H1 (cell line): Measurements from ENCODE around the gene SPATA32. TPM values are rescaled to one million over a fixed set of nuclear protein-coding genes. Genes with fewer than 3 reads are reported as not detected.

ENCODE experiments used
- CTCF ChIA-PET: fragments of 300-600 bp; sonication (Branson Sonifier 250); formaldehyde crosslinking; loops from one replicate; lab custom pipeline; 2021; ENCODE audit not compliant: partially characterized antibody; lab: Charles Lee
- POLR2A ChIA-PET: fragments of 300-600 bp; sonication (Branson Sonifier 250); formaldehyde crosslinking; loops from one replicate; lab custom pipeline; 2021; ENCODE audit warnings: inconsistent platforms; ENCODE audit not compliant: partially characterized antibody; lab: Charles Lee
- DNase-seq, 2 experiments: peaks; one replicate each; pipeline versions ENCODE4 v3.0.0 to v3.0.0-alpha.2; 2010 to 2022; ENCODE audit warnings: low spot score in 2 of 2, low read depth in 1 of 2, mixed read lengths in 1 of 2
- FAIRE-seq: peaks from 2 replicates; lab custom pipeline; 2011; peaks lifted over from hg19 to GRCh38; lab: Jason Lieb, UNC
- H2AFZ ChIP-seq: 2 replicates; pipeline ENCODE4 v1.8.1; 2012; ENCODE audit warnings: low read length, inconsistent platforms
- H2AK5ac ChIP-seq: 2 replicates; pipeline ENCODE4 v1.6.1; 2013; ENCODE audit warnings: low read depth, low read length
- H2BK120ac ChIP-seq: replicated peaks from 2 replicates; pipeline ENCODE3; 2013; ENCODE audit warnings: low read depth, low read length, inconsistent platforms
- H2BK12ac ChIP-seq: 2 replicates; pipeline ENCODE4 v1.6.1; 2013; ENCODE audit warnings: low read depth, low read length
- H2BK15ac ChIP-seq: 2 replicates; pipeline ENCODE4 v1.6.1; 2013; ENCODE audit warnings: low read length
- H2BK20ac ChIP-seq: 2 replicates; pipeline ENCODE4 v1.6.1; 2013; ENCODE audit warnings: low read length
- H2BK5ac ChIP-seq: 2 replicates; pipeline ENCODE4 v1.6.1; 2013; ENCODE audit warnings: low read depth, low read length
- H3K14ac ChIP-seq: 2 replicates; pipeline ENCODE4 v1.6.1; 2013; ENCODE audit warnings: inconsistent platforms; ENCODE audit not compliant: insufficient read length
- H3K18ac ChIP-seq: 2 replicates; pipeline ENCODE4 v1.6.1; 2013; ENCODE audit warnings: low read length; ENCODE audit errors: extremely low read depth
- H3K23ac ChIP-seq: 2 replicates; pipeline ENCODE4 v1.6.1; 2013; ENCODE audit warnings: inconsistent platforms; ENCODE audit not compliant: insufficient read length
- H3K23me2 ChIP-seq: 2 replicates; pipeline ENCODE4 v1.6.1; 2013; ENCODE audit warnings: low read depth, low read length
- H3K27ac ChIP-seq: 2 replicates; pipeline ENCODE4 v1.6.1; 2011; ENCODE audit warnings: low read depth, low read length, inconsistent platforms
- H3K27me3 ChIP-seq, 4 experiments: replicated peaks in 1 of 4; 1 replicate in 1 of 4; 2 replicates in 3 of 4; pipeline versions ENCODE4 v1.6.1 to v1.8.1; 2011 to 2013; ENCODE audit warnings: low read length in 3 of 4, mild to moderate bottlenecking in 3 of 4, inconsistent platforms in 2 of 4, mixed read lengths in 2 of 4, moderate library complexity in 1 of 4; ENCODE audit not compliant: control insufficient read depth in 3 of 4, insufficient read depth in 3 of 4; ENCODE audit errors: extremely low read depth in 1 of 4
- H3K36me3 ChIP-seq, 4 experiments: 2 replicates each; pipeline versions ENCODE4 v1.6.1 to v1.8.1; 2011 to 2013; ENCODE audit warnings: mild to moderate bottlenecking in 4 of 4, low read length in 3 of 4, moderate library complexity in 2 of 4, control low read depth in 1 of 4, inconsistent platforms in 1 of 4; ENCODE audit not compliant: insufficient read depth in 4 of 4, control insufficient read depth in 2 of 4
- H3K4ac ChIP-seq: replicated peaks from 2 replicates; pipeline ENCODE3; 2013; ENCODE audit warnings: low read length, low read depth, mixed read lengths, inconsistent platforms; ENCODE audit not compliant: insufficient read length
- H3K4me1 ChIP-seq, 4 experiments: replicated peaks in 1 of 4; 1 replicate in 1 of 4; 2 replicates in 3 of 4; pipeline versions ENCODE4 v1.6.1 to v1.8.1; 2011 to 2013; ENCODE audit warnings: low read length in 3 of 4, inconsistent platforms in 2 of 4, mixed read lengths in 1 of 4; ENCODE audit not compliant: insufficient read depth in 4 of 4, control insufficient read depth in 3 of 4
- H3K4me2 ChIP-seq, 2 experiments: 2 replicates each; pipeline versions ENCODE4 v1.6.1 to v1.8.1; 2011 to 2013; ENCODE audit warnings: low read depth in 2 of 2, low read length in 2 of 2, control low read depth in 1 of 2, inconsistent platforms in 1 of 2, mild to moderate bottlenecking in 1 of 2; ENCODE audit not compliant: insufficient read depth in 1 of 2
- H3K4me3 ChIP-seq, 4 experiments: fragments of 200-600, 300-600 bp in 1 of 4; sonication (generic), shearing (Covaris generic), sonication (Bioruptor Twin) in 1 of 4; 2 replicates each; pipeline versions ENCODE4 v1.5.1 to v1.8.1; 2011 to 2016; ENCODE audit warnings: low read length in 4 of 4, low read depth in 3 of 4, control low read depth in 2 of 4, inconsistent platforms in 2 of 4, mild to moderate bottlenecking in 2 of 4, mixed read lengths in 1 of 4, moderate library complexity in 1 of 4; ENCODE audit not compliant: insufficient read depth in 2 of 4; ENCODE audit errors: extremely low read depth in 1 of 4
- H3K56ac ChIP-seq: replicated peaks from 2 replicates; pipeline ENCODE3; 2013; ENCODE audit warnings: low read depth, mild to moderate bottlenecking, mixed read lengths, low read length, inconsistent platforms; ENCODE audit not compliant: insufficient read length
- H3K79me1 ChIP-seq: 2 replicates; pipeline ENCODE4 v1.6.1; 2013; ENCODE audit warnings: low read depth, low read length, control low read depth
- H3K79me2 ChIP-seq, 2 experiments: 2 replicates each; pipeline versions ENCODE4 v1.6.1 to v1.8.1; 2012 to 2013; ENCODE audit warnings: low read length in 2 of 2, mild to moderate bottlenecking in 2 of 2, inconsistent platforms in 1 of 2; ENCODE audit not compliant: insufficient read depth in 2 of 2, control insufficient read depth in 1 of 2
- H3K9ac ChIP-seq, 4 experiments: replicated peaks in 1 of 4; 1 replicate in 1 of 4; 2 replicates in 3 of 4; pipeline versions ENCODE4 v1.6.1 to v1.8.1; 2011 to 2013; ENCODE audit warnings: low read depth in 3 of 4, low read length in 3 of 4, control low read depth in 2 of 4, mild to moderate bottlenecking in 2 of 4, moderate library complexity in 2 of 4, inconsistent platforms in 1 of 4; ENCODE audit errors: extremely low read depth in 1 of 4
- H3K9me3 ChIP-seq, 2 experiments: 2 replicates each; pipeline versions ENCODE4 v1.6.1 to v1.8.1; 2012 to 2013; ENCODE audit warnings: mild to moderate bottlenecking in 2 of 2, moderate library complexity in 2 of 2, control low read depth in 1 of 2, inconsistent platforms in 1 of 2, low read depth in 1 of 2, low read length in 1 of 2, mixed read lengths in 1 of 2; ENCODE audit not compliant: insufficient read depth in 2 of 2
- H4K20me1 ChIP-seq, 2 experiments: replicated peaks in 1 of 2; 2 replicates each; pipeline versions ENCODE3 to v1.8.1; 2011 to 2013; ENCODE audit warnings: inconsistent platforms in 2 of 2, low read length in 2 of 2, mild to moderate bottlenecking in 1 of 2; ENCODE audit not compliant: insufficient read depth in 2 of 2, control insufficient read depth in 1 of 2
- H4K5ac ChIP-seq: 2 replicates; pipeline ENCODE4 v1.6.1; 2013; ENCODE audit warnings: low read length, low read depth, mixed read lengths, inconsistent platforms; ENCODE audit not compliant: insufficient read length
- H4K8ac ChIP-seq: 2 replicates; pipeline ENCODE4 v1.8.0; 2013; ENCODE audit warnings: mild to moderate bottlenecking, moderate library complexity, low read length, inconsistent platforms; ENCODE audit not compliant: insufficient read depth; ENCODE audit errors: extremely low read depth
- H4K91ac ChIP-seq: replicated peaks from 2 replicates; pipeline ENCODE3; 2013; ENCODE audit warnings: low read length, mixed read lengths, inconsistent platforms; ENCODE audit not compliant: insufficient read length
- CTBP2 ChIP-seq: IDR thresholded peaks from 2 replicates; pipeline ENCODE4 v1.7.0; 2011; ENCODE audit warnings: borderline replicate concordance, mild to moderate bottlenecking, moderate library complexity, mixed read lengths, low read length; ENCODE audit not compliant: insufficient read depth, insufficient read length
- HDAC2 ChIP-seq, 2 experiments: fragments of 300-600 bp in 1 of 2; sonication (generic) in 1 of 2; IDR thresholded peaks; 2 replicates each; pipeline ENCODE4 v1.6.1; 2011 to 2012; ENCODE audit warnings: low read depth in 2 of 2, low read length in 2 of 2, mild to moderate bottlenecking in 2 of 2, moderate library complexity in 2 of 2, borderline replicate concordance in 1 of 2, inconsistent platforms in 1 of 2
- WGBS, 2 experiments: shearing (Covaris generic) in 1 of 2; methylation state at CpG; one replicate each; pipeline versions ENCODE4 v1.1.6 to v1.1.7; 2013 to 2015; ENCODE audit warnings: low lambda C conversion rate in 2 of 2, mixed read lengths in 2 of 2, inconsistent platforms in 1 of 2, low coverage in 1 of 2, missing lambda C conversion rate in 1 of 2; ENCODE audit not compliant: insufficient replicate concordance in 2 of 2, insufficient coverage in 1 of 2, insufficient read length in 1 of 2; ENCODE audit errors: extremely low coverage in 1 of 2, missing lambda C conversion rate in 1 of 2; 5-methylcytosine and 5-hydroxymethylcytosine counted together
- polyA plus RNA-seq, 7 experiments: library from polyadenylated mRNA; depleted of rRNA in 3 of 7; stranded (reverse) in 5 of 7; unstranded in 2 of 7; fragments of >200 nt in 5 of 7; fragments of 200-250 nt in 2 of 7; gene quantifications; 1 replicate in 5 of 7; 2 replicates in 1 of 7; 4 replicates in 1 of 7; pipeline versions ENCODE4 v1.2.1 to v1.2.3, GENCODE V29; 2011 to 2013; ENCODE audit warnings: missing spikeins in 2 of 7, mixed read lengths in 2 of 7
- total RNA-seq: library from RNA; stranded (reverse); fragmentation: NEBNext Ultra II Directional; extraction: Animal tissue kit (Norgen Biotek cat#: 25700); gene quantifications from 2 replicates; pipeline ENCODE4 v1.2.1, GENCODE V29; 2021

The SPATA32 gene
- total and polyA plus RNA-seq, 2 of the 8 experiments (the other 6 are each of a cell fraction or from before 2014, with no cell fraction given), result 0.24 TPM; not detected in 1

GRCh38 chr17:45290269-45290765, 28.4 kb upstream of the SPATA32 start:
- no peaks in the 10 kb centered on the region for H3K79me2 ChIP-seq
- ChIA-PET POLR2A (no interaction called here), CTCF (interaction anchor here (1.0 to 29.1 kb wide), 3 partner anchors 13 to 100 kb away, joined by 3 to 579 read pairs (median 35); no protein-coding TSS in a partner anchor)

More at GRCh38 chr17:45290269-45290765, 28.4 kb upstream of the SPATA32 start:
- Histone ChIP-seq H3K56ac (no peak overlapping the region), H4K8ac (no peak overlapping the region), H2BK20ac (no peak overlapping the region), H2BK15ac (no peak overlapping the region), H3K4me2 (no peak overlapping the region), H3K23ac (no peak overlapping the region), H3K14ac (no peak overlapping the region), H2BK120ac (no peak overlapping the region), H3K4ac (no peak overlapping the region), H3K18ac (no peak overlapping the region), H4K5ac (no peak overlapping the region), H2BK5ac (no peak overlapping the region), H3K9me3 (no peaks in the 10 kb centered on the region), H2AK5ac (no peak overlapping the region), H2AFZ (no peak overlapping the region), H3K79me1 (peaks cover 11% of the 10 kb centered on the region), H3K9ac (no peak overlapping the region), H3K27ac (no peak overlapping the region), H3K27me3 (no peaks in the 10 kb centered on the region), H3K4me1 (peaks cover 0 to 5% (median 0%) of the 10 kb centered on the region in 4 experiments; a peak in 1 of 7 replicates), H3K36me3 (peaks cover 0 to 5% (median 3%) of the 10 kb centered on the region in 4 experiments; a peak in 1 of 8 replicates), H4K91ac (no peak overlapping the region), H3K4me3 (no peak overlapping the region), H4K20me1 (peaks cover 3 to 4% of the 10 kb centered on the region in 2 experiments), H2BK12ac (no peak overlapping the region), H3K23me2 (no peaks in the 10 kb centered on the region)
- TF ChIP-seq CTBP2, result no peak
- no peak for TF ChIP-seq HDAC2 (IDR thresholded peaks at IDR 0.05; ENCODE audit: borderline replicate concordance in 1 of 2, low read depth in 2 of 2, low read length in 2 of 2)
- FAIRE-seq (no peak), DNase-seq (no peak)
- WGBS, 2 experiments, result 96% methylated on average over 11 of the region's 11 CpGs; no CpG with 5 or more reads in 1 of the 2 experiments
